Breast epithelium (tissue), 4 donors: ENCODE measurements around the gene HNF4A. TPM values are rescaled to one million over a fixed set of nuclear protein-coding genes. Genes with fewer than 3 reads are reported as not detected.

ENCODE experiments used
- DNase-seq, 2 donors: peaks; one replicate each; pipeline ENCODE4 v3.0.0-alpha.2; 2019; ENCODE audit warnings: low spot score in 2 of 2
- H3K27ac ChIP-seq, 2 donors: fragments of 200-600 bp; sonication (generic) in 1 of 2; one replicate each; pipeline ENCODE4 v1.5.1; 2016 to 2019; ENCODE audit warnings: mild to moderate bottlenecking in 1 of 2
- H3K27me3 ChIP-seq, 2 donors: fragments of 200-600 bp; sonication (generic) in 1 of 2; one replicate each; pipeline versions ENCODE4 v1.5.1 to v1.6.0; 2017 to 2019; ENCODE audit warnings: control low read depth in 1 of 2, mild to moderate bottlenecking in 1 of 2
- H3K36me3 ChIP-seq: fragments of 200-600 bp; one replicate; pipeline ENCODE4 v1.5.1; 2019
- H3K4me1 ChIP-seq, 2 donors: fragments of 200-600 bp; sonication (generic); one replicate each; pipeline ENCODE4 v1.5.1; 2016 to 2019; ENCODE audit warnings: control low read depth in 1 of 2
- H3K4me3 ChIP-seq, 3 donors: fragments of 200-600 bp; sonication (generic); 1 replicate in 2 of 3; 2 replicates in 1 of 3; pipeline ENCODE4 v1.5.1; 2016 to 2019; ENCODE audit warnings: mild to moderate bottlenecking in 3 of 3, moderate library complexity in 2 of 3
- H3K9me3 ChIP-seq, 2 donors: fragments of 200-600 bp; sonication (generic) in 1 of 2; one replicate each; pipeline ENCODE4 v1.5.1; 2016 to 2019; ENCODE audit warnings: control low read depth in 1 of 2
- POLR2A ChIP-seq: fragments of 450-650 bp; IDR thresholded peaks from one replicate; pipeline ENCODE4 v1.6.1; 2016; ENCODE audit warnings: antibody characterized with exemption, mild to moderate bottlenecking, moderate library complexity
- POLR2AphosphoS5 ChIP-seq, 3 donors: sonication (generic); formaldehyde crosslinking; IDR thresholded peaks; one replicate each; pipeline ENCODE4 v1.6.1; 2017; ENCODE audit warnings: antibody characterized with exemption in 3 of 3
- intact Hi-C: fragments of 100-400 bp; cut with DNase I; formaldehyde crosslinking; loops from one replicate; pipeline ENCODE4 v1.15.1; 2023; ENCODE audit warnings: low total_unique reads
- total RNA-seq, 3 donors: library from RNA; depleted of rRNA; stranded (reverse); fragments of >200 nt; gene quantifications; one replicate each; pipeline ENCODE4 v1.1.0, GENCODE V29; 2016
- TF ChIP-seq, protein P1 (sequence below), 3 donors: fragments of 450-650 bp; IDR thresholded peaks; one replicate each; pipeline ENCODE4 v1.5.1; 2016 to 2017; ENCODE audit warnings: antibody characterized with exemption in 3 of 3, mild to moderate bottlenecking in 3 of 3, moderate library complexity in 3 of 3

The HNF4A gene
- total RNA-seq, 3 donors from 2014 or later = 1.6 TPM; not detected in 2

- Histone ChIP-seq H3K4me1 (no peaks in the 10 kb centered on the region), H3K9me3 (no peaks in the 10 kb centered on the region), H3K4me3 (no peak overlapping the region), H3K27me3 (peaks cover 0 to 6% of the 10 kb centered on the region in 2 donors), H3K36me3 (no peaks in the 10 kb centered on the region), H3K27ac (no peak overlapping the region)
- intact Hi-C loops = no loop called here
- DNase-seq = no peak
- no peak for TF ChIP-seq POLR2AphosphoS5 (IDR thresholded peaks at IDR 0.05)
- no peak for TF ChIP-seq POLR2A
- TF ChIP-seq, protein P1, sequence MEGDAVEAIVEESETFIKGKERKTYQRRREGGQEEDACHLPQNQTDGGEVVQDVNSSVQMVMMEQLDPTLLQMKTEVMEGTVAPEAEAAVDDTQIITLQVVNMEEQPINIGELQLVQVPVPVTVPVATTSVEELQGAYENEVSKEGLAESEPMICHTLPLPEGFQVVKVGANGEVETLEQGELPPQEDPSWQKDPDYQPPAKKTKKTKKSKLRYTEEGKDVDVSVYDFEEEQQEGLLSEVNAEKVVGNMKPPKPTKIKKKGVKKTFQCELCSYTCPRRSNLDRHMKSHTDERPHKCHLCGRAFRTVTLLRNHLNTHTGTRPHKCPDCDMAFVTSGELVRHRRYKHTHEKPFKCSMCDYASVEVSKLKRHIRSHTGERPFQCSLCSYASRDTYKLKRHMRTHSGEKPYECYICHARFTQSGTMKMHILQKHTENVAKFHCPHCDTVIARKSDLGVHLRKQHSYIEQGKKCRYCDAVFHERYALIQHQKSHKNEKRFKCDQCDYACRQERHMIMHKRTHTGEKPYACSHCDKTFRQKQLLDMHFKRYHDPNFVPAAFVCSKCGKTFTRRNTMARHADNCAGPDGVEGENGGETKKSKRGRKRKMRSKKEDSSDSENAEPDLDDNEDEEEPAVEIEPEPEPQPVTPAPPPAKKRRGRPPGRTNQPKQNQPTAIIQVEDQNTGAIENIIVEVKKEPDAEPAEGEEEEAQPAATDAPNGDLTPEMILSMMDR (IDR thresholded peaks at IDR 0.05) = no peak
Observed at GRCh38 chr20:44328428-44328827, 27.1 kb upstream of the HNF4A start.

DNA sequence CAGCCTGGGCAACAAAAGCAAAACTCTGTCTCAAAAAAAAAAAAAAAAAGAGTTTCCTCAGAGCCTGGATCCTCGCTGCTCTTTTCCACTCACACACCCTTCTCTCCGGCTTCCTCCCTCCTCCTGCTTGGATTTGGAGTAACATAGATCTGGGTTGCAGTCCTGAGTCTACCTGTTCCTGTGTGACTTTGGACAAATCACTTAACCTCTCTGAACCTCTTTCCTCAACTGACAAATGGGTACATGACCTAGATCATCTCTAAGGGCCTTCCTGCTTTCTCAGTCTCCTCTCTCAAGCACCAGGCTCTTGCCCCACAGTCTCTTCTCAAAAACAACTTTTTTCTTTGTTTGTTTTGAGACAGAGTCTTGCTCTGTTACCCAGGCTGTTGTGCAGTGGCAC lies 24.3 kb upstream of the HNF4A start:
- Histone ChIP-seq H3K27ac (no peak overlapping the region), H3K4me1 (no peaks in the 10 kb centered on the region), H3K36me3 (no peaks in the 10 kb centered on the region), H3K4me3 (no peak overlapping the region), H3K27me3 (peaks cover 0 to 6% of the 10 kb centered on the region in 2 donors), H3K9me3 (no peaks in the 10 kb centered on the region)
- TF ChIP-seq POLR2AphosphoS5 (IDR thresholded peaks at IDR 0.05) (no peak), POLR2A (no peak)
- TF ChIP-seq, protein P1 (IDR thresholded peaks at IDR 0.05) = no peak
- intact Hi-C loops = no loop called here
- no peak for DNase-seq

DNA sequence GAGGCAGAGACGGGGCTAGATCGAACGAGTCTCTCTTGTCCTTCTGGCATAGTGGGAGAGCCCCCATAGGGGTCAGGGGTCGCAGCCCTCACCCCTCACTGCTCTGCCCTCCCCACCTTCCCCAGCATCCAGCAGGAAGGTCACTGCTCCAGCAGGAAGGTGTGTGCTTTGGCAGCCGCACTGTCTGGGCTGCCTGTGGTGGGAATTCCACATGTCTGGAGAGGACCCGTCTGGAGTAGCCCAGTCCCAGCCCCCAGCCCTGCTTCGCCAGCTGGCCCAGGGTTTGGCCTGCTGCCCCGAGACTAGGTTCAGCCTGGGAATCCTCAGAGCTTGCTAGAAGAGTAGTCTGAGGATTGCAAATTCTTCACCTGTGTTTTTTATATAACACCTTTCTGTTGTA lies 21.2 kb upstream of the HNF4A start:
- intact Hi-C loops = no loop called here
- no peaks in the 10 kb centered on the region for H3K4me1 ChIP-seq
- no peak for TF ChIP-seq POLR2AphosphoS5 (IDR thresholded peaks at IDR 0.05)
- TF ChIP-seq, protein P1 (IDR thresholded peaks at IDR 0.05) = no peak
- no peak for TF ChIP-seq POLR2A
- no peaks in the 10 kb centered on the region for H3K9me3 ChIP-seq
- H3K4me3 ChIP-seq = no peak overlapping the region
- H3K27me3 ChIP-seq = peaks cover 0 to 8% of the 10 kb centered on the region in 2 donors
- no peaks in the 10 kb centered on the region for H3K36me3 ChIP-seq
- no peak for DNase-seq
- H3K27ac ChIP-seq = no peak overlapping the region

DNA sequence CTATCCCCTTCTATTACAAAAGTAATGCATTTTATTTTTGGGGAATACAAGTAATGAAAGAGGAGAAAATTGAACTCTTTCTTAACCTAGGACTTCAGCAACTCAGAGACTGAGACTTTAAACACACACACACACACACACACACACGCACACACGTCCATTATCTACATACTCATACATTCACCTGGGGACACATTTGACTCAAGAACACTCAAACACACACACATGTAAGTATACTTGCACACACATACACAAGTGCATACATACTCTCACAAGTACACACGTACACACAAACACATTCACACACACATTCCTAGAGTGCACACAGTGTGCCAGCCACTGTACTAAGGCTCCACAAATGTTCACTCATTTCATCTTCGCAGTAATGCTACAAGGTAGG lies 20.8 kb upstream of the HNF4A start:
- DNase-seq = no peak
- peaks cover 0 to 8% of the 10 kb centered on the region in 2 donors for H3K27me3 ChIP-seq

DNA sequence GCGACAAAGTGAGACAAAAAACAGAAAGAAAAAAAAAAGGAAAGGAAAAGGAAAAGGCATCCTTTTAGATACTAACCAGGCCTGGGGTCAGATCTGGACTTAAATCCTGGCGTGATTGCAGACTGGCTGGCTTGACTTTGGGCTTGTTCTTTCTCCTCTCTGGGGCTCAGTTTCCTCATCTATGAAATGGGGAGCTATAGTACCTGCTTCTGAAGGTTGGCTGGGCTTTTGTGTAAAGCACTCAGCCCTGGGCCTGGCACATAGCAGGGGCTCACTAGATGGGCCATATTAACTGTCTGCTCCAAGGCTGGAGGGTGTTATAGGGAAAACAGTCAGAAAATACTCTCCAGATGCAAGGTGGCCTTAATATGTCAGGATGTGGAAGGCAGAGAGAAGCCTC lies 19.8 kb upstream of the HNF4A start:
- TF ChIP-seq POLR2A = no peak
- TF ChIP-seq, protein P1 (IDR thresholded peaks at IDR 0.05) = no peak
- no peak for TF ChIP-seq POLR2AphosphoS5 (IDR thresholded peaks at IDR 0.05)
- H3K4me3 ChIP-seq = no peak overlapping the region
- peaks cover 0 to 8% of the 10 kb centered on the region in 2 donors for H3K27me3 ChIP-seq
- H3K36me3 ChIP-seq = no peaks in the 10 kb centered on the region
- no peak overlapping the region for H3K27ac ChIP-seq
- no peak for DNase-seq
- H3K9me3 ChIP-seq = no peaks in the 10 kb centered on the region
- H3K4me1 ChIP-seq = no peaks in the 10 kb centered on the region
- intact Hi-C loops = no loop called here

More for the DNA sequence above, 20.8 kb upstream of the HNF4A start:
- Histone ChIP-seq H3K4me1 (no peaks in the 10 kb centered on the region), H3K27ac (no peak overlapping the region), H3K9me3 (no peaks in the 10 kb centered on the region), H3K36me3 (no peaks in the 10 kb centered on the region), H3K4me3 (no peak overlapping the region)
- no peak for TF ChIP-seq POLR2AphosphoS5 (IDR thresholded peaks at IDR 0.05)
- no peak for TF ChIP-seq POLR2A
- TF ChIP-seq, protein P1 (IDR thresholded peaks at IDR 0.05) = no peak
- intact Hi-C loops = no loop called here
